ENCODE measurements around the gene DVL1.
"Not testable (repeated sequence)": the region's sequence is repeated elsewhere in the genome, so short reads cannot be mapped to it uniquely, and the experiment has no call there.

The DVL1 gene
- 10.2 to 51.4 (median 20.4) reads per million in 17 experiments for total RNA-seq

DNA sequence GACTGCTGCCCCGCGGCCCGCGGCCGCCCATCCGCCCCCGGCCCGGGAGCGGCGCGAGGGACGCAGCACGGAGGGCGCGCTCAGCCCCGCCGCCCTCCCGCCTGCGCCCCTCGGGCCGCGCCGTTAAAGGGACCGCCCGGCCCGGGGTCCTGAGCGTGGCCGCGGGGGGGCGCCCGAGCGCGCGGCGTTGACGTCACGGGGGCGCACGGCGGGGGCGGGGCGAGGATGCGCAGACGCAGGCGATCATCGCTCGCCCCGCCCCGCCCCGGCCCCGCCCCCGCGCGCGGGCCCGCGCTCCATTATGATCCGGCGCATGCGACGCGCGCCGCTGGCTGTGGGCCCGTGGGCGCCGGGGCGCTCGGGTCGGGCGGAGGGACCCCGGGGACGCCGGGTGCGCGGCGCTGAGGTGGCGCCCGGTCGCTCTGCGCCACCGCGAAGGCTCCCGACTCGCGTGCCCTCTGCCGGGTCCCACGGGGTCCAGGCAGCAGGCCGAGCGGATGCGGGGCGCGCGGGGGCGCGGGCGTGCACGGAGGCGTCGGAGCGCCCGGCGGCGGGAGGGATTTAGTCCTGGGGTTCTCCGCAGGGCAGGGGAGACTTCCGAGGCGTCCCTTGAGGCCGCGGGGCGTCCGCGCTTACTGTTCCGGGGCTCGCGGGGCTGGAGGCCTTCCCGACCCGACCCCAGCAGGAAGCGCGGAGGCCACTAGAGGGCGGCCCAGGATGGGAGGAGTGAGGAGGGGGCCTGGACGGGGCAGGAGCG lies at the start of gene DVL1:
DVL1 (minus strand) TSS at position 163 of the 757 bp plus-strand sequence. CDS start 353 bp downstream, outside the sequence.
- peak; percentile 69 to 93 (median 88) for DNase-seq

DNA sequence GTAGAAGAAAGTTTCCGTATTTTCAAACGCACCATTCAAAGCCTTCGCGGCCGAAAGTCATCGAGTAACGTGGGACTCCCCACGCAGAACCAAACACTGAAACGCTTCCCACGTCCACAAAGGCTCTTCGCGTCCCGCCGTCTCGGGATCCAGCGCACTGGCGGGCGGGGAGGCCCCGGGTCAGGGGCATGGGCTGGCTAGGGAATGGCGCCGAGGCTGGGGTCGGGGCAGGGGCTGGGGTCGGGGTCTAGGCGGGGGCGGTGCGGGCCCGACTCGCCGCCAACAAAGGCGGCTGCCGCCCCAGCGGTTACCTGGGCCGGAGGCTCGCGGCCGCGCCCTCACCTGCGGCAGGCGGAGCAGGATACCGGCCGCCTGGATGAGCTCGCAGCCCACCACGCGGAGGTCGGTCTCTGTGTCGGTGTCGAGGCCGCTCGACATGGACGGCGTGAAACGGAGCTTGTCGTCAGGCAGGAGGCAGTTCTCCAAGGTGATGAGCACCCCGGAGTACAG lies 49.5 kb upstream of the DVL1 start:
- DNase-seq: peak; percentile 32 to 62 (median 51)

DNA sequence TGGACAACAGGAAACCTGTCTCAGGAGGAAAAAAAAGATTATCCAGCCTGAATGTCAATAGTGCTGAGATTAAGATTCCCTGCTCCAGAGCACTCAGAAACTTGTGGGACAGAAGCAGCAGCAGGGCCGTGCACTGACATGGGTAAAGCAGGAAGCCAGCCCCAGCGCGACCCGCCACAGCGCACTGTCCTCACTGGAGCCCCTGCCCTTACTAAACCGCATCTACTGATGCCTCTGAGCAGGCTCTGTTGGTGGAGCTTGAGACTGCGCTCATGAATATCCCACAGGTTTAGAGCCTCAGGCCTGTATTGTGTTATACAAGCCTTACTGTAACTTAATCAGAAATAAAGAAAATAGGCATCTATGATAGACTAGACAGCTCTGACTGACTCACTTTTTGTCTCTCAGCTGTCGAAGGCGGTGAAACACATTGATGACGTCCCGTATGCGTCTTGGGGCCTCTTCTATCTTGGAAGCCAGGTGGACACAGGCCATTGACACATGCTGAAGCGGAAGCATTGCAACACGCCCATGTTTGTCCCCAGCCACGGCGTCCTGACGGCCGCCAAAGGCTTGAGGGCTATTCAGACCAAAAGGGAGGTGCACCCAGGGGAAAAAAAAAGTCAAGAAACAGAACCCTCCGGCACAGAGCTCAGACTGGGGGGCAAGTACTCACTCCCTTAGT lies 48.8 kb upstream of the DVL1 start:
- DNase-seq: peak in 3 of 4 experiments; percentile 15 to 34 (median 19)

DNA sequence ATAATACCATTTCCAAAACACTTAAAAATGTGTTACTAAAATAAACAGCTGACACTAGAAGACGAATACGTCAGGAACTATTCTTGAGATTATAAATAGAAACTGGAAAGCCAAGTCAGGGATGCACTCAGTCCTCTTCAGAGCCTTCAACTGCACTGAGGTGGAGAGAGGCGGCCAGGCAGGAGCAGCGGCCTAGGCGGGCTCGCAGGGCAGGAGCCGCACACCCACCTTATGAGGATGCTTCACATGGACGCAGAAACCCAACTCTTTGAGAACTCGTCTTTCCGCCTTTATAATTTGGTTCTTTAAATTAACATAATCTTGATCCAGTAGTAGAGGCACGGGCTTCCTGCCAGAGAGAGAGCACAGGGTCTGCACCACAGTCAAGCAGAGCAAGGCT lies 45.9 kb upstream of the DVL1 start:
- DNase-seq: no peak

DNA sequence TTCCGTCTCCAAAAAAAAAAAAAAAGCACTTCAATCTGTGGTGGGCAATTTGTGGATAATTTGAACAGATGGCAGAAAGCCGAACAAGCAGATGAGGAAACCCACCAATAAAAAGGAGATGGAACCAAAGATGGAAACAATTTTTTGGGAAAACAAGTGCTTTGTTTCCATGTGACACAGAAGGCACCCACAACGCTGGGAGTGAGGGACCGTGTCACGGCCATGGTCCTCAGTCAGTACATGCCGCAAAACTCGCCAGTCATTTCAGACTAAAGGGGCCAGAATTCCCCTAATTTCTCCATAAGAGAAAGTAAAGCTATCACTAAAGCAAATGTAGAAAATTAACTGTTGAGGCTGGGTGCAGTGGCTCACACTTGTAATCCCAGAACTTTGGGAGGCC lies 44.9 kb upstream of the DVL1 start:
- no peak for DNase-seq

DNA sequence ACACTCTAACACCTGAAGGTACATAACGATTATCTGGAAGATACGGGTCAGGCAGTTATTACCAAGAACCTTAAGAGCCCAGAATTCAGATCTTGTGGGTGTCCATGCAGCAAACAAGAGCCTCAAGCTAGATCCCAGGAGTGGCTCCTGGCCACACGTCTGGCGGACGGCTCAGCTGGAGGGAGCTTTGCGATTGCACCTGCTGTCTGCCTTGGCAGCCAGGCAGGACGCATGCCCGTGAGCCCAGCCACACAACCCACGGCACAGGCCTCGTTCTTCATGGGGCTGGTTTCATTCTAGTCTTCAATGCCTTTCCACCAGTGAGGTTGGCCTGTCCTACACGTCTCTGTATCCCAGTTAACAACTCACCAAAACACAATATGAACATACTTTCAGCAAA lies 44.2 kb upstream of the DVL1 start:
- DNase-seq: no peak

DNA sequence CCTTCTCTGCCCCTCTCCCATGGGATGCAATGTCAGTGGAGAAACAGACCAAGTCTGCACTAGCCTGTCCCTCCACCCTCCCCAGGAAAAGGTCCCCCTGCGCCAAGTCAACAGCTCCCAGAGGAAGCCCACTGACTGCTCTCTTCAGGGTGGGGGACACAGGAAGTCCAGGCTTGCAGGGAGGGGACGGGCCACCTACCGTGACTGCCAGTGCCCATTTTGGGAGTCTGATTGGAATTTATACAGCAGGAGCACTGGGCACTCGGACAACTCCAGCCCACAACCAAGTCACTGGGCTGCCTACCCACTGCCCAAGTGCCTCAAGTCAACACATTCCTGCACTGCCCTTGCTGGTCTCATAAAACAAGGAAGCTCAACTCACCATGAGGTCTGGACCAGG lies 43.8 kb upstream of the DVL1 start:
- no peak for DNase-seq

DNA sequence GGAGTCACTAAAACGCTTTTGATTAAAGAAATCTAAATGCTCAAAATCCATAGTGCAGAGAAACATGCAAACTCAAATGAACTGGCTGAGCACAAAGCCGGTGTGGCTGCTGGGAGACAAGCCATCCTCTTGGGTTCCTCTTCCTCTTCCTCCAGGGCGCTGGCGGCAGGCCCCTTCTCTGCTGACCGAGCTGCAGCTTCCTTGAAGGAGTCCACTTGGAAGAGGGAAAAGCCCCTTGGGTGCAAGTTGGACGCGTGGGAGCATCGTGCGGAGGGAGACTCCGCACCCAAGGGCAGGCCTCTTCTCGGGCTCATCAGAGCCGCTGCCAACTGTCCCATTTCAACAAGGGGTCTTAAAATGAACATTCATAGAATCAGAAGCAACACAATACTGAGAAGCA lies 42.0 kb upstream of the DVL1 start:
- DNase-seq: peak in 1 of 4 experiments; percentile 15

DNA sequence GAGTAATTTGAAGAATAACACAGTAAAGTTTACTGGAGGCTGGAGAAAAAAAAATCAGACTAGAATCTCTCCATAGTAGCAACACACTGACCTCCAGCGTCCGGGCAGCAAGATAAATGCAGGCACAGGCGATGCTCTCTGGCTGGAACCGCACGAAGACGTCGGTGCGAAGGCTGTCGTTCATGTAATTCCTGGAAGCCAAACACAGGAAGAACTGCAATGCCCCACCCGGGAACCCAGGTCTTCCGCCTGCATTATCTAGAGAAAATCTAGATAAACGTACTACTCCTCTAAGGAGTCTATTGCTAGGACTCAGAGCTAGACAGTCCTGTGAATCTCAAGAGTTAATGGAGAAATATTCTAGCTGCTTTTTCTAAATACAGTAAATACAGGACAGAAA lies 41.5 kb upstream of the DVL1 start:
- no peak for DNase-seq

DNA sequence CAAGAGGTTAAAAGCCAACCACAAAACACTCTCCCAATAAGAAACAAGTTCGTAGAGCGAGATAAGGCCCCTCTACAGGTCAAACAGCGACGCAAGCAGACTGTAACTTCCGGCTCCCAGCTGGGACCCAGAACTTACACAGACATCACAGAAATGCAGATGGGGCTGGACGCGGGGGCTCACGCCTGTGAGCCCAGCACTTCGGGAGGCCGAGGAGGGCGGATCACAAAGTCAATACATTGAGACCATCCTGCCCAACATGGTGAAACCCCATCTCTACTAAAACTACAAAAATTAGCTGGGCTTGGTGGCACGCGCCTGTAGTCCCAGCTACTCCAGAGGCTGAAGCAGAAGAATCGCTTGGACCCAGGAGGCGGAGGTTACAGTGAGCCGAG lies 38.9 kb upstream of the DVL1 start:
- no peak for DNase-seq

DNA sequence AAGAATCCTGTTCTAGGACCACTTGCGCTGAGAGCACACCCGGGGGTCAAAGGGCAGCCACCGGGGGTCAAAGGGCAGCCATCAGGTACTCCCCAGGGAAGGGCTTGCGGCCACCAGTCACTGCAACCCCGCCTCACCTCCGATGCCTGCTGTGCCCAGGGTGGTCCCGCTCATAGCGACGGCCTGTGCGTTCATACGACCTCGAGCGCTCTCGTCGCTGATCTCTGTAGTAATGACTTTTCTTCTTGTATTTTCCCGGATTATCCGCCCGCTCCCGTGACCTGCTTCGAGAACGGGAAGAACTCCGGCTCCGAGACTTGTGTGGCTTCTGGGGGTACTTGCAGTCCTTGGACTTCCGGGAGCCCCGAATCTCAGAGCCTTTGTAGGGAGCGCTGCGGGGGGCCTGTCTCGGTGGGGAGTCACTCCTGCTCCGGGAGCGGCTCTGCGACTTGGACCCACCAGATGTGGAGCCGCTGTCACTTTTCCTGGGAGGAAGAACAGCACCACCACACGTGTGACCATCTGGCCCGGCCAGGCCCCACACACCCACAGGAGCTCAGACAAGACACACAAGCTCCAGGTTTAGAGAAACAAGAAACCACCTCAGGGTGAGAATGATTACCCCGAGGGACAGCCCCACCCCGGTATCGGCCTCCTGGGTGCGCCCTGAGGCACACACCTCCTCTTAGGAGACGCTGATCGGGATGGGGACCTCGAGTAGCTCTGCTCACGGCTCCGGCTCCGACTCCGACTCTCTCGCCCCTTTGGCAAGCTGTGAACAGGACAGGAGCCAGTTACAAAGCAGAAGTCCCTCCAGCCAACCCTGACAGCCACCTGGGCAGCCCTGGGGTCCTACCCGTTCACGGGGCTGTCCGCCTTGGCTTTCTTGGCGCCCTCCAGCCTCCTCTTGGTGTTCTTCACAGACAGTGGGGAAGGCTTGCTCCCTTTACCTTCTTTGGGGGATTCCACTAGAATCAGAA lies 38.2 kb upstream of the DVL1 start:
- no peak for DNase-seq

DNA sequence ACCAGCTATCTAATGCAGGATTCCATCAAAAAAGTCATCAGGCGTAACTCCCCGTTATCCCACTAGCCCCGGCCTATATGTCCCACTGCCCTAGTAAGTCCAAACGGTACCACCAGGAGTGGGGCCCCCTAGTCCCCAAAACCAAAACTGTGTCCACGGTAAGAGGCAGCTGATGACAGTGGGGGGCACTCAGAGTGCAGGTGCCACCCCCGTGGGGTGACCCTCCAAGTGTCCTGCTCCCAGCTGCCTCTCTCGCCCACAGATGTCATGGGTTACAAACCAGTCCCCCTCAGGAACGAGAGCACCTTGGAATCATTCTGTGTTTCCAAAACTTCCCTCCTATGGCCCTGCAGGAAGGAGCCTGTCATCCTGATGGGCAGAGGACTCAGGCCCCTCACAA lies 36.7 kb upstream of the DVL1 start:
- no peak for DNase-seq

DNA sequence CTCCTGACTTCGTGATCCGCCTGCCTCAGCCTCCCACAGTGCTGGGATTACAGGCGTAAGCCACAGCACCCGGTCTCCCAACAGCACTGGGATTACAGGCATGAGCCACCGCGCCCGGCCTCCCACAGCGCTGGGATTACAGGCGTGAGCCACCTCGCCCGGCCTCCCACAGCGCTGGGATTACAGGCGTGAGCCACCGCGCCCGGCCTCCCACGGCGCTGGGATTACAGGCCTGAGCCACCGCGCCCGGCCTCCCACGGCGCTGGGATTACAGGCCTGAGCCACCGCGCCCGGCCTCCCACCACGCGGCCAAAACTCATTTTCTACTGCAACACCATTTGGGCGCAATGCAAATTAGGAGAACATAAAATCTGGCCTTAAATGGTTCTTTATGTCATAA lies 36.1 kb upstream of the DVL1 start:
- not testable (repeated sequence) for DNase-seq

DNA sequence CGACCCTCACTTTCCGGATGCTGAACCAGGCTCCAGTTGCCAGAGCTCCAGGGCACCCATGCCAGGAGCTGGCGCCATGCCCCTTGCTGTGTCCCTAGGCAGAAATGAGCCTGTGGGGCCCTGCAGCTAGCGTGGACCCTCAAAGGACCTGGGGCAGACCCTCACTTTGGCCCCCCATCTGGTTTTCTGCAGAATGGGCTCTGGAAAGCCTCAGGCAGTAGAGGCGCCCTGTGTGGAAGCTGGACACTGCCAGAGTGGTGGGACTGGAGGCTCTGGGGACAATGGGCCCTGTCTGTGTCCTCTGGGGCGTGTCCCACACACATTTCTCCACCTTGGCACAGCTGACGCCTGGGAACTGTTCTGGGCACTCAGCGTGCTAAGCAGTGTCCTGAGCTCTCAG lies 32.1 kb upstream of the DVL1 start:
- DNase-seq: no peak

DNA sequence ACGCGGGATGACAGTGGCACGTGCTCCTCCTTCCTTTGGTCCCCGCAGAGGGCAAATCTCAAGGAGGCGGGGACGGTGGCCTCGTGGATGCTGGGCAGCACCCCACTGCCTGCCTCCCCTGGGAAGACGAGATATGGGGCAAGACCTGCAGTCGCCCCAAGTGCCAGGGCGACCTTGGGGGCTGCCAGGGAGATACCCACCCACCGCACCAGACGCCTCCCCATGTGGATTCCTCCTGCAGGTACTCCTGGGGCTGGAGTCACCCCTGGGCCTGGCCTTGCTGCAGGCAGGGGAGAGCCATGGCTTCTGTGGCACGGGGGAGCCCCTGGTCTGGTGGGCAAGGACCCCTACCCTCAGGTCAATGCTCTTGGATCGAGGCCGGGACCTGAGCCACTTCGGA lies 31.6 kb upstream of the DVL1 start:
- no peak for DNase-seq

DNA sequence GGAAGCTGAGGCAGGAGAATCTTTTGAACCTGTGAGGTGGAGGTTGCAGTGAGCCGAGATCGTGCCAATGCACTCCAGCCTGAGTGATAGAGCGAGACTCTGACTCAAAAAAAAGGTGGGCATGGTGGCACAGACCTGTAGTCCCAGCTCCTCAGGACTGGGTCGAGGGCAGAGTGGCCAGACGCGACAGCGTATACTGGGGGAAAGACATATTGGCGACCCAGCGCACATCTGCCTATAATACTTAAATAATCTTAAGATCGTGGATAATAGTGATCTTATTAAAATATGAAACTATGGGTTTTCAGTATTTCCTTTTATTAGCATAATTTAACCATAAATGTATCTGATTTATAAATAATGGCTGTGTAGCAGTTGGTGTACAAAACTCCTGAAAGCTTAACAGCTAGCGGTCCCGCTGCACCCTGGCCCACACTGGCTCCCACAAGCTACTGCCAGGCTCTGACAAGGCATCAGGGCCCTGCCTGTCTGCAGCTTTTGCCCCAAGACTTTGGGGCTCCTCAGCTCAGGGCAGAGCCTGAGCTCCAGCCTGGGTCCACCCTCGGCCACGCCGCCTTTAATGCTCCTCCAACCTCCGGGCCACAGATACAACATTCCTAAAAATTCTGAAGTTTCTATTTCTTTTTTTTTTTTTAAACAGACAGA lies 28.5 kb upstream of the DVL1 start:
- no peak for DNase-seq

DNA sequence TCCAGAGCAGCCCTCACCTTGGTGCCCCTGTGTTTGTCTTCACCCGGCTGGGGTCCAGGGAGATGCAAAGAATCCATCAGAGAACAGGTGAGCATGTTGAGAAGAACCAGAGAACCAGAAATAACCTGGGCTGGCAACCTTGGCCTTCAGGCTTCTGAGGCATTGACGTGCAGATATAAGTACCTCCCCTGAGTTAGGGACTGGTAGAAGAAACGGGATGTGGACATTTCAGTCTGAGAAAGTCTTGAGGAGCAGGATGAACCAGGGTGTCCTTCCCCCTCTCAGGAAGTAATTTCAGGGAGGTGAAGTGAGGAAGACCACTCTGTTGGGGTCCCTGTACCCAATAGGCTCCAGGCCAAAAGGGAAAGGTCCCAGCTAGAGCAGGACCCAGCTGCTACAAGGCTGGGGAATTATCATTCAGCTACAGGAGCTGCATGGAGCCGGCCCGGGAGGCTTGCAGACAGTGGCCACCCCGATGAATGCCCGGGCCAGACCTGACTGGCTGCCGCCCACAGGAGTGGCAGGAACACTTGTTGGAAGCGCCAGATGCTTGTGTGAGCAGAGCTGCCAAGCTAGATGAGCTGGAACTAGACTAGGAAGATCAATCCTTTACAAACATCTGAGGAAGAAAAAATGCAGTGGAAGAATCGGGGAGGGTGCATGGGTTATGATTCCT lies 27.5 kb upstream of the DVL1 start:
- no peak for DNase-seq

DNA sequence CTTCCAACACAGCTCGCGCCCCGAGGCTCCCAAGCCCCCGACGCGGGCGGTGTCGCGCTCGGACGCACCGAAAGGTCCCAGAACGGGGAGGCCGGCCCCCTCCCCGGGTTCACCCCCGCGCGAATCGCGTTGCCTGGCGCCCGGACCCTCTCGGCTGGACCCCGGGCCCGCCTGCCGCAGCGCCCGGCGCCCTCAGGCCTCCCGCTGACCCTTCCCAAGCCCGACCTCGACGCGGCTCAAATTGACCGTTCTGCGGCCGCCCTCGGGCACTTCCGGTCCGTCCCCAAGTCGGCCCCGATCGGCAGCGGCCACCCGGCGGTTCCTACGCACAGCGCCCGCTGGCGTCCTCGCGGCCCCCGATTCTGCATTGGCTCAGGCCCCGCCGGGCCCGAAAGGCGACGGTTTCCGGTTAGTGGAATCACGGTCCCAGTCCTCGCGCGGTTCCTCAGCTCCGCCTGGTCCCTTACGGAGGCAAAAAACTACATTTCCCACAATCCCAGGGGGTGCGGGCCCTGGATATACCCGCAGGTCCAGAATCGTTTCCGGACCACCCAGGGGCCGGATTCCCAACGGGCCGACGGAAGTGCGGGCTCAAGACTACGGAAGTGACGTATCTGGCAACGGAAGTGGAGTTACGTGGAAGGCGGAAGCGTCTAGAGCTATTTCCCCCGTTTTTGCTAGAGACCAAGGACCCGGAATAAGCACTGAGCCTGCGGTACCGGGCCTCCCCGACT lies 25.9 kb upstream of the DVL1 start, which contains the start of gene AURKAIP1:
AURKAIP1 (minus strand) TSS at position 279 of the 734 bp plus-strand sequence. CDS start 451 bp downstream, outside the sequence.
- DNase-seq: peak; percentile 100

DNA sequence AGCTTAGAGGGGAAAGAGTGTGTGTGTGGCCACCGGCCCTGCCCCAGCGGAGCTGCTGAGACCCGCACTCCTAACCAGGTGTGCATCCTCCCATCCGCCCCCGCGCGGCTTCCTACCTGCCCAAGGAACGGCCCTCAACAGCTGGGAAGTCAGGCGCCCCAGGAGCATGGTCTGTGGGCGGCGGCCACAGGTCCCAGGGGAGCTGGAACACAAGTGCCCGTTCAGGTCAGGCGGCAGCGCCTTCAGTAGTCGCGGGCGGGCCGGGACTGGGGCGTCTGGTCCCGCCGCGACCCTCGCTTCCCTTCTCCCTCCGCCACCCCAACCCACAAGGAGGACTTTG lies 25.3 kb upstream of the DVL1 start:
- DNase-seq: peak in 1 of 4 experiments; percentile 21

DNA sequence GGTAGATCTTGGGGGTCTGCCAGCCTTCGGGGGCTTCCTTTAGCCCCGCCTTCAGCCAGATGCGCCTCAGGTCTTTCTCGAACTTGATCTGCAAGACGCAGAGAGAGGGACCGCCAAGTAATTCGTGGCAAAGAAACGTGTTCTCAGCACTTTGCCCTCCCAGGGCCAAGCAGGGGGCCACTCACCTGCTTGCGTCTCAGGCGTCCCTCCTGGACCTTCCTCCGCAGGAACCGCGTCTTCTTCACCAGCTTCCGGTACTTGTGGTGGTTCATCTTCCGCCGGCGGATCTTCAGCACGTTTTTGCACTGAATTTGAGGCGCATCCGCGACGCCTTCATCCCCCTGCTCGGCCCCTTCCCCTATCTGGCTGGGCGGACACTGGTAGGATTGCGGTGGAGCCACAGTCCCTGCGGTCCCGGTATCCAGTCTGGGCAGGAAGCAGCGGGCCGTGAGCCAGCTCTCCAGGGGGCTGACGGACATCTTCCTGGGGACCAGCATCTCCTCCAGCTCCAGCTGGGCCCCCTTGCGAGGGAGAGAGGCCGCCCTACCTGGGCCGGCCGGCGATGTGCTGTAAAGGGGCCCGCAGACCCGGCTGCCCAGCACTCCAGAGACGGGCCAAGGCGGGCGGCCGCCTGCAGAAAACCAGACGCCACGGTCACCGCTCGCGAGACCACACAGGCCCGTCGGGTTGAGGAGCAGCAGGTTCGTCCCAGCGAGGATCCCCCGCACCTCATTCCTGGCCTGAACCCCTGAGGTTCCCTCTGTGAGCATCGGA lies 24.8 kb upstream of the DVL1 start:
- DNase-seq: no peak
